Hematopoietic multipotent progenitor cell treated with erythropoietin and hydrocortisone succinate and interleukin-3 and kit ligand, for 15 days (in vitro differentiated cells): ENCODE measurements around the gene FCHO2.
"Not testable (repeated sequence)": the region's sequence is repeated elsewhere in the genome, so short reads cannot be mapped to it uniquely, and the experiment has no call there.

ENCODE experiments used
- DNase-seq: peaks from one replicate; pipeline ENCODE4 v3.0.0-alpha.2; 2015; ENCODE audit warnings: low spot score

The FCHO2 gene, protein sequence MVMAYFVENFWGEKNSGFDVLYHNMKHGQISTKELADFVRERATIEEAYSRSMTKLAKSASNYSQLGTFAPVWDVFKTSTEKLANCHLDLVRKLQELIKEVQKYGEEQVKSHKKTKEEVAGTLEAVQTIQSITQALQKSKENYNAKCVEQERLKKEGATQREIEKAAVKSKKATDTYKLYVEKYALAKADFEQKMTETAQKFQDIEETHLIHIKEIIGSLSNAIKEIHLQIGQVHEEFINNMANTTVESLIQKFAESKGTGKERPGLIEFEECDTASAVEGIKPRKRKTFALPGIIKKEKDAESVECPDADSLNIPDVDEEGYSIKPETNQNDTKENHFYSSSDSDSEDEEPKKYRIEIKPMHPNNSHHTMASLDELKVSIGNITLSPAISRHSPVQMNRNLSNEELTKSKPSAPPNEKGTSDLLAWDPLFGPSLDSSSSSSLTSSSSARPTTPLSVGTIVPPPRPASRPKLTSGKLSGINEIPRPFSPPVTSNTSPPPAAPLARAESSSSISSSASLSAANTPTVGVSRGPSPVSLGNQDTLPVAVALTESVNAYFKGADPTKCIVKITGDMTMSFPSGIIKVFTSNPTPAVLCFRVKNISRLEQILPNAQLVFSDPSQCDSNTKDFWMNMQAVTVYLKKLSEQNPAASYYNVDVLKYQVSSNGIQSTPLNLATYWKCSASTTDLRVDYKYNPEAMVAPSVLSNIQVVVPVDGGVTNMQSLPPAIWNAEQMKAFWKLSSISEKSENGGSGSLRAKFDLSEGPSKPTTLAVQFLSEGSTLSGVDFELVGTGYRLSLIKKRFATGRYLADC

GRCh38 chr5:72955768-72956323 lies at the start of gene FCHO2:
FCHO2 (plus strand) TSS chr5:72956041; CDS start chr5:72956097, 56 bp downstream.
- DNase-seq, result peak; percentile 99

GRCh38 chr5:72906806-72907205 lies 49.0 kb upstream of the FCHO2 start:
- no peak for DNase-seq

DNA sequence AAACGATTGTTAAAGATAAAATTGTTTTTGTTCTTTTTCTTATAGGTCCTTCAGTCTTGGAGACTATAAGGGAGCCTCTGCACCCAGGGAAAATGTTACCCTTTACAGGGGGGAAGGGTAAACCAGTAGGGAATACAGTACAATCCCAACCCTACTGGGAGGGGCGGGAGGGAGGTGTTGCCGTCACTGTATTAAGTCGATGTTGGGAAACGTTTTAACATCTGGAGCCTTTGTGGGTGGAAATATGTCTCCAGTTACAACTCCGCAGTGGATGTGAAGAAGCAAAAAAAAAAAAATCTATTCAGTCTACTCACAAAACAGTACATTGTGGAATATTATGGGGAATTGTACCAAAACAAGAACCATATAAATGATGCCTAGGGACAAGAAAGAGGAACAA lies 47.2 kb upstream of the FCHO2 start:
- DNase-seq, result no peak

- DNase-seq, result no peak
Observed at GRCh38 chr5:72917371-72917776, 38.5 kb upstream of the FCHO2 start.

DNA sequence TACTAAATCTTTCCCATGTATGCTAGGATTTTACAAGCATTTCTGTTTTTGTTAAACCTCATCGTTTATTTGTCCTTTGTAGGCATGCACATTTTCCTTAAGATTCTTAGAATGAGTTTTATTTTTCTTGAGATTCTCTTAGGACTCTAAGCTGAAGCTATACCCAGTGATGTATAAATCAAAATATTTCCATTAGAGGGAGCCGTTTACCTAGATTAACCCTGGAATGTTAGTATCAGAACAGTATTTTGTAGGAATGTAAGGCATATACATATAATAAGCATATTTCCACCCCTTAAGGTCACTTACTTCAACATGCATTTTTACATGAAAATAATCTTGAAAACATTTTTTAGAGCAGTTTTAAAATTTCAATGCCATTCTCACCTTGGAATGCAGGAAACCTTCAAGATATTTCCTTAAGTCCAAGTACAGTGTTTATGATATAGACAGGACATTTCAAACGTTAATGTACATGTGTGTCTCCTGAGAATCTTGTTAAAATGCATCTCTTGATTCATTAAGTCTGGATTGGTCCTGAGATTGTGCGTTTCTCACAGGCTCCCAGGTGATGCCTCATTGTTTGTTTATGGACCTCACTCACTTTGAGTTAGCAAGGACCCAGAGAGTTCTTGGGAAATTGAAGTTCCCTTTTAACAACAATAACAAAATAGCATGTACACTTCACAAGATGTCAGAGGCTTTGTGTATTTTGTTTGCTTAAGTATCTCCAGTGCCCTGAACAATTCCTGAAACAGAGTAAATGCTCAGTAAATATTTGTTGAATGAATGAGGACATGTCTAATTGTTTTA lies 34.9 kb upstream of the FCHO2 start:
- DNase-seq, result peak; percentile 81

DNA sequence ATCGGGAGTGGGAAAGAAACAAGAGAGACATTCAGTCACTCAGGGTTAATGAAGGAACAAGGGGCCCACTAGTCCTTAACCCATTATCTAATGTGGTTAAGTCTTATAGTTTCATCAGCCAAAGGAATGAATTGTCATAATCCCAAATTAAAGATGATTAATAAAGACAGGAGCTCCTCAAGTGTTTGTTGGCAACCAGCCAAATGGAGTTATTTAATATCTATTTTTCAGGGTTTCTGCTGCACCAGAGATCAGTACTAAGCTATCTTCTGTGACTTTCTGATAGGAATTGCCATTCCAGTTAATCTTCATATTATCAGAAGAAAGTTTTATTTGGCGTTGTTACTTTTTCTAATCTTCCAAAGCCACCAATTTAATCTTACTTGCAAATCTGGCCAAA lies 34.0 kb upstream of the FCHO2 start:
- DNase-seq, result peak; percentile 70

GRCh38 chr5:72922422-72922821 lies 33.4 kb upstream of the FCHO2 start:
- DNase-seq, result peak; percentile 16

GRCh38 chr5:72925336-72926010 lies 30.4 kb upstream of the FCHO2 start:
- DNase-seq, result no peak

- DNase-seq, result not testable (repeated sequence)
Observed at GRCh38 chr5:72932686-72933085, 23.2 kb upstream of the FCHO2 start.

- not testable (repeated sequence) for DNase-seq
Observed at GRCh38 chr5:72934953-72935725, 20.7 kb upstream of the FCHO2 start.

DNA sequence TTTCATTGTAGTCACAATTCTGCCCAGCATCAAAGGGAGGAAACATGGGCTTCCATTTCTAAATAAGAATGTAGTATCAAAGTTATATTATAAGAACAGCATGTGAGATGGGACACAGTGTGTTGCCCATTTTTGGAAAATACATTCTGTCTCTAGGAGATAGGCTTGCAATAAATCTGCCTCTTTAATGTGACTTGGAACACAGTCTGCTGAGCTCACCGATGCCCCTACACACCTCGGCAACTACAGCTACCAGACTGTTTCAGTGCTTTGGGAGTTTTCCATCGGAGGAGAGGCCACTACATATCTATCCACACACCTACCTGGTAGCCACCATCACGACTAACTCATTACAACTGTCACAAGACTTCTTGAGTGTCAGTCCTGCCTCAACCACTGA lies 18.9 kb upstream of the FCHO2 start:
- no peak for DNase-seq

DNA sequence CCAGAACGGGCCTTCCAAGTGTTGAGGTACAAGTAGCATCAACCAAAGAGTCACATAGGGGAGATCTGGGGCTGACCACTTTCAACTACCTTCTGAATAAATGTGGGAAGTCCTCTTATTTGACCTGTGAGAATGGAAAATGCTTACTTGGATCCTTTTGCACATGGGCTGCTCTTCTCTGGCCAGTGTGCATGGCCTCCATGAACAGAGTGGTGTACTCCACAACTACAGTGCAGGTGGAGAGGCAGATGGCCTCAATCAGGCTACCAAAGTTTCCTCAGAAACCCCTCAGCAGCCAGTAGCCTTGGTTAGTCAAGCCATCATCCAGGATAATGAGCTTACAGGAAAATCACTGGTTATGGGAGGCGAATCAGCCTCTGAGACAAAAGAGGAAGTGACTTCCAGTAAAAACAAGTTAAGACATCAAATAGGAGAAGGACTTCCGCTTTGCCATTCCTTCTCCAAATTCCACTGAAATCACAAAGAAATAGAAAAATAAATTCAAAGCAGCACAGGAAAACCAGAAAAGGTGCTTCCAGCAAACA lies 18.3 kb upstream of the FCHO2 start:
- no peak for DNase-seq

DNA sequence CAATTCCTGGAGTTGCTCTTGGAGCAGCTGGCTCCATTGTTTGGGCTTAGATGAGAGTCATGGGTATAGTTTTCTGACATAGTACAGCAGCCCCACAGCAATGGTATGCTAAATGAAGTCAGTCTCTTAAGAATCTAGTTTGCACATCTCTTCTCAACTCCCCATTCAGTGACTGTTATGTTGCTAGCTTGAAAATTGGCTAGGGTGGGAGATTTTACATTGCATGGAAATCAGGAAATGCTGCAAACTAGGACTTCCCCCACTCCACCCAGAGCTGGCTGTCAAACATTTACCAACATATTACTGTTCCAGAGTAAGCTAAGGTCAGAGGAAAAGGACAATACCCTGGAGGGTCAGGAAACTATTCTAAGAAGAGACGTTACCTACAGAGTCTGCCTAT lies 17.6 kb upstream of the FCHO2 start:
- no peak for DNase-seq

- DNase-seq, result no peak
Observed at GRCh38 chr5:72940082-72940481, 15.8 kb upstream of the FCHO2 start.

DNA sequence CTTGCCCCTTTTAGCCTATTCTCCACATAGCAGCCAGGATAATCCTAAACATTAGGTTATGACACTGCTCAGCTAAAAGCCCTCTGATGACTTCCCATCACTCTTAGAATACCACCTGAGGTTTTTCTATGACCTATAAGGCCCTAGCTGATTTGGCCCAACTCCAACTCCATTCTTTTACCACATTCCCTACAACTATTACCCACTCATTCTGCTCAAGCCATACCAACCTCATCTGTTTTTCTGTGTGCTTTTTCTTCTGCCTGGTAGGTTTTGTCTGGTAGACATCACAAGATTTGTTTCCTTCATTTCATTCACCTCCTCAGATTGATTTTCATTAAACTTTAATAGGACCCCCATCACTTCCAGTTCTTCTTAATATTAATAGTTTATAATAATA lies 12.5 kb upstream of the FCHO2 start:
- DNase-seq, result no peak

DNA sequence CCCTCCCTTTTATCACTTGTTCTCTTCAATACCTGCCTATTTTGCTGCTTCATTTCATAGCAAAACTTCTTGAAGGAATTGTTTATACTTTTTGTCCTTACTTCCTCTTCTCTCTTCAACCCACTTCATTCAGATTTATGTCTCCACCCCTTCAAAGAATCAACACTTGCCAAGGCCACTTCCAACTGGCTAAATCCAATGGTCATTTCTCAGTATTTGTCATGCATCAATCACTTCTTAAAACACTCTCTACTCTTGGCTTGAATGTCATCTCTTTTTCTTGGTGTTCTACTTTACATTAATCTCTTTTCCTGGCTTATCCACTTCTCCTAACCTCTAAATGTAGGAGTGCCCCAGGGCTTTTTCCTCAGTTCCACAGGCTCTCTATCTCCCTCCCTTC lies 8.3 kb upstream of the FCHO2 start:
- DNase-seq, result no peak

DNA sequence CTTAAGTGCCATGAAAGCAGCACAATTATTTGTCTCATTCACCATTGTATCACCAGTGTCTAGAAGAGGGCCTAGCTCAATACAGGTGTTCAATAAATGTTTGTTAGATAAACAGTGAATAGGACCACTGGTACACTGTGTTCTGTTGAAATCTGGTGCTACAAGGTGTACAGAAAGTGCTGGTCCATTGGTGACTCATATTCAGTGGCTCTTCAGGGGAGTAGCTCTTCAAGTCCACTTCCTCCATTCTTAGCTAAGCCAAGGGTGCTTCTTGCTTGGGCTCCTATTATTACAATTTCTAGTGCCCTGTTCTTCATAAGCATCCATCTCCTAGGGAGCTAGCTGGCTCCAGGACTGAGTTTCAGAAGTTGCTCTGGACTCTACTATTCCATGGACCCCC lies 6.4 kb upstream of the FCHO2 start:
- DNase-seq, result no peak

DNA sequence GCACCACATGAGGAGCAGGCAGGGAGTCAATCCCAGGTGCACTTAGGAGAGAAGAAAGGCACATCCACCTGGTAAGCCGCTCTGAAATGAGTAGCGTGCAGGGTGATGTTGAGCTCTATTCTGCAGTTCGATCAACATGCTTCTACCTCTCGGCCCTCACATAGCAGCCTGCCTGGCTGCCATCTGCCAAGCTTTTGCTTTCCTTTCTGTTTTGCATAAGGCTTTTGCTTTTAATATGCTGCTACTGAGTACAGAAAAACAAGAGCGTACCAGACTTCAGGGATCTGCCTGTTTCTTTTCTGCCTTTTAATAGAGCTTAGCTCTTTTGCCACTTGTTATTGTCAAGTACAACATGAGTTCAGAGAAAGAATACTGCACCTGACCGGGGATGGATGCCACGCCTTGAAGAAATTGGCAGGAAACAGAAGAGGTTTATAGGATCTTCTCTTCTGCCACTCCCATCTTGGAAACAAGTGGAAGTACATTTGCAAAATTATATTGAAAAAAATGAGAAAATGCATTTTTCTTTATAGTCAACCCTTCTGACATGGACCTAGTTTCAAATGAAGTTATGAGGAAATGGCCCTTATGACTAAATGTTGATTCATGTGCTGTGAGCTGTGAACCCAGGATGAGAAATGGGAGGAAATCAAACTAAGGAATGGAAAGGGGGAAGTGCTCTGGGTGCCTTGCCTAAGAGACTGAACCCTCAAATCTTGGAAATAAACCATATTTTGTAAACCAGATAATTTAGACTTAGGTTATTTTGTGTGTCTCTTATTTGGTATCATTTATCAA lies 4.0 kb upstream of the FCHO2 start:
- no peak for DNase-seq

- DNase-seq, result peak; percentile 57
Observed at GRCh38 chr5:72954389-72954788, 1.5 kb upstream of the FCHO2 start.
